Breast epithelium (tissue), 3 donors: ENCODE results near the gene ARHGAP27.

Source experiments
- CTCF ChIP-seq, 3 donors: fragments of 450-650 bp; IDR thresholded peaks; one replicate each; pipeline ENCODE4 v1.5.1; 2016 to 2017; ENCODE audit warnings: antibody characterized with exemption in 3 of 3, mild to moderate bottlenecking in 3 of 3, moderate library complexity in 3 of 3
- POLR2A ChIP-seq: fragments of 450-650 bp; IDR thresholded peaks from one replicate; pipeline ENCODE4 v1.6.1; 2016; ENCODE audit warnings: antibody characterized with exemption, mild to moderate bottlenecking, moderate library complexity
- POLR2AphosphoS5 ChIP-seq, 3 donors: sonication (generic); formaldehyde crosslinking; IDR thresholded peaks; one replicate each; pipeline ENCODE4 v1.6.1; 2017; ENCODE audit warnings: antibody characterized with exemption in 3 of 3

DNA sequence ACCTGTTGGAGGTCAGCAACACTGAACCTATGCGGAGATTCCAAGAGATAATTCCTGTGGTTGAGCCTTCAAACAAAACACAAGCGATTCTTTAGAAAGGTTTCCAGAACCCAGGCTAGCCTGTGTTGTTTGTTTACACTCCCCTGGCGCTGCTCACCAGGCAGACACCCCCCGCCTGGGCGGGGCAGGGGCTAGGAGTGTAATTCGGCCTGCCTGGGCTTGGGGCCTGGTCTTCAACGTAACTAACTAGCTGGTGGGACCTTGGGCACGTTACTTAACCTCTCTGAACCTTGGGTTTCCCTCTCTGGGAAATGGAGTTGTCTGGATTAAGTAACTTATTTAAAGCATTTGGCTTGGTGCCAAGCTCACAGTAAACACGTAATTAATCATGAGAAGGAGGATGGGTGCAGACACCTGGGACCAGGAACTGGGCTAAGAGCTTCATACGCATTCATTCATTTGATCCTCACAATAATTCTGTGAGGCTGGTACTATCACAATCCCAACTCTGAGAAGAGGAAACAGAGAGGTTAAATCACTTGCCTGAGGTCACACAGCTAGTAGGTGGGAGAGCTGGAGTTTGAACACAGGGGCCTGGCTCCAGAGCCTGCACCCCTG is 7.6 kb upstream of the ARHGAP27 start:
- TF ChIP-seq POLR2A: no peak
- TF ChIP-seq POLR2AphosphoS5 (IDR thresholded peaks at IDR 0.05): peak in 1 of 3 donors; percentile 16
- TF ChIP-seq CTCF (IDR thresholded peaks at IDR 0.05): no peak
